ENCODE results near the gene GIMAP6.

Gene GIMAP6

GRCh38 chr7:150668472-150668911 lies 36.3 kb upstream of the GIMAP6 start:
- Histone ChIP-seq H3K9ac (ENCODE audit: low read length) (no peak overlapping the region), H2AFZ (ENCODE audit: low read length) (no peak overlapping the region), H3K27ac (ENCODE audit: low read length) (no peak overlapping the region), H3K4me2 (ENCODE audit: low read depth, low read length) (no peak overlapping the region), H3K4me1 (ENCODE audit: low read length) (peaks cover 19% of the 10 kb centered on the region), H3K9me2 (replicated peaks; ENCODE audit: insufficient read depth, low read length) (no peaks in the 10 kb centered on the region), H3K27me3 (replicated peaks; ENCODE audit: insufficient read depth, low read length) (no peaks in the 10 kb centered on the region), H3K9me3 (replicated peaks; ENCODE audit: insufficient read depth, low read length) (no peaks in the 10 kb centered on the region), H3K79me2 (ENCODE audit: low read length) (no peaks in the 10 kb centered on the region), H3K4me3 (ENCODE audit: low read length) (no peak overlapping the region), H4K20me1 (ENCODE audit: insufficient read depth, low read length) (no peaks in the 10 kb centered on the region), H3K36me3 (replicated peaks; ENCODE audit: insufficient read depth, low read length) (no peaks in the 10 kb centered on the region), H3F3A (ENCODE audit: insufficient read depth, low read length) (0 out of 2 replicates have a peak, but pooled peaks cover 3% of the 10 kb centered on the region)
- TF ChIP-seq EZH2 (optimal IDR thresholded peaks at IDR 0.05; ENCODE audit: low read depth, low read length) (no peak), EZH2phosphoT487 (IDR thresholded peaks at IDR 0.05; ENCODE audit: low read length) (no peak), CTCF (IDR thresholded peaks at IDR 0.05; ENCODE audit: low read length) (no peak)
- DNase-seq, result peak; percentile 51

- Histone ChIP-seq H3F3A (ENCODE audit: insufficient read depth, low read length) (0 out of 2 replicates have a peak, but pooled peaks cover 3% of the 10 kb centered on the region), H3K27ac (ENCODE audit: low read length) (no peak overlapping the region), H4K20me1 (ENCODE audit: insufficient read depth, low read length) (no peaks in the 10 kb centered on the region), H2AFZ (ENCODE audit: low read length) (no peak overlapping the region), H3K9me2 (replicated peaks; ENCODE audit: insufficient read depth, low read length) (no peaks in the 10 kb centered on the region), H3K9me3 (replicated peaks; ENCODE audit: insufficient read depth, low read length) (no peaks in the 10 kb centered on the region), H3K4me3 (ENCODE audit: low read length) (no peak overlapping the region), H3K4me2 (ENCODE audit: low read depth, low read length) (no peak overlapping the region), H3K36me3 (replicated peaks; ENCODE audit: insufficient read depth, low read length) (no peaks in the 10 kb centered on the region), H3K79me2 (ENCODE audit: low read length) (no peaks in the 10 kb centered on the region), H3K27me3 (replicated peaks; ENCODE audit: insufficient read depth, low read length) (no peaks in the 10 kb centered on the region), H3K9ac (ENCODE audit: low read length) (no peak overlapping the region), H3K4me1 (ENCODE audit: low read length) (peaks cover 22% of the 10 kb centered on the region)
- TF ChIP-seq CTCF (IDR thresholded peaks at IDR 0.05; ENCODE audit: low read length), result no peak
- no peak for TF ChIP-seq EZH2phosphoT487 (IDR thresholded peaks at IDR 0.05; ENCODE audit: low read length)
- TF ChIP-seq EZH2 (optimal IDR thresholded peaks at IDR 0.05; ENCODE audit: low read depth, low read length), result no peak
- DNase-seq, result no peak
Measured at GRCh38 chr7:150666412-150666811, 34.2 kb upstream of the GIMAP6 start.

- Histone ChIP-seq H3K9me2 (replicated peaks; ENCODE audit: insufficient read depth, low read length) (no peaks in the 10 kb centered on the region), H3K27ac (ENCODE audit: low read length) (no peak overlapping the region), H3K36me3 (replicated peaks; ENCODE audit: insufficient read depth, low read length) (no peaks in the 10 kb centered on the region), H3K4me1 (ENCODE audit: low read length) (peaks cover 22% of the 10 kb centered on the region), H3K9ac (ENCODE audit: low read length) (no peak overlapping the region), H3F3A (ENCODE audit: insufficient read depth, low read length) (0 out of 2 replicates have a peak, but pooled peaks cover 3% of the 10 kb centered on the region), H4K20me1 (ENCODE audit: insufficient read depth, low read length) (no peaks in the 10 kb centered on the region), H3K27me3 (replicated peaks; ENCODE audit: insufficient read depth, low read length) (no peaks in the 10 kb centered on the region), H2AFZ (ENCODE audit: low read length) (no peak overlapping the region), H3K79me2 (ENCODE audit: low read length) (no peaks in the 10 kb centered on the region), H3K4me3 (ENCODE audit: low read length) (no peak overlapping the region), H3K9me3 (replicated peaks; ENCODE audit: insufficient read depth, low read length) (no peaks in the 10 kb centered on the region), H3K4me2 (ENCODE audit: low read depth, low read length) (no peak overlapping the region)
- TF ChIP-seq EZH2phosphoT487 (IDR thresholded peaks at IDR 0.05; ENCODE audit: low read length) (no peak), CTCF (IDR thresholded peaks at IDR 0.05; ENCODE audit: low read length) (no peak), EZH2 (optimal IDR thresholded peaks at IDR 0.05; ENCODE audit: low read depth, low read length) (no peak)
- no peak for DNase-seq
Measured at GRCh38 chr7:150665896-150666295, 33.7 kb upstream of the GIMAP6 start.

Data from MM.1S (cell line).